Neural progenitor cell (in vitro differentiated cells): ENCODE data around the gene ZNF223.

Experiments
- CTCF ChIP-seq: fragments of 200-600 bp; sonication (generic); IDR thresholded peaks from 2 replicates; pipeline ENCODE4 v1.5.1; 2017; ENCODE audit warnings: antibody characterized with exemption, mild to moderate bottlenecking
- EZH2 ChIP-seq: fragments of 200-600 bp; sonication (generic); IDR thresholded peaks from 2 replicates; pipeline ENCODE4 v1.6.1; 2017; ENCODE audit warnings: antibody characterized with exemption, mild to moderate bottlenecking, moderate library complexity
- EZH2phosphoT487 ChIP-seq: fragments of 200-600 bp; sonication (generic); IDR thresholded peaks from 2 replicates; pipeline ENCODE4 v1.6.1; 2017; ENCODE audit warnings: antibody characterized with exemption

- TF ChIP-seq CTCF (no peak), EZH2 (no peak), EZH2phosphoT487 (no peak)
Observed at GRCh38 chr19:44111910-44112463, 60.2 kb downstream of the ZNF223 start.
